Measurements from ENCODE around the gene CHCHD2.

GRCh38 chr7:56087445-56087844 is 18.8 kb downstream of the CHCHD2 start:
- no peak for TF ChIP-seq ZNF70 (CRISPR knock-in tag; IDR thresholded peaks at IDR 0.05)
- TF ChIP-seq CREB5 (CRISPR knock-in tag; IDR thresholded peaks at IDR 0.05; ENCODE audit: low read depth), result no peak

All from SK-N-SH treated with all-trans-retinoic acid at 6 μM for 48 hours (cell line).